HPDE6-E6E7 (cell line): ENCODE results near the gene EPHB2.

Experiments
- DNase-seq: peaks from one replicate; pipeline ENCODE4 v3.0.0; 2011; ENCODE audit warnings: missing footprints; ENCODE audit errors: extremely low spot score

Gene EPHB2

GRCh38 chr1:22880174-22880601 is 169.5 kb downstream of the EPHB2 start:
- DNase-seq = peak; percentile 39

- no peak for DNase-seq
Observed at GRCh38 chr1:22883406-22883805, 172.8 kb downstream of the EPHB2 start.

GRCh38 chr1:22884806-22885530 is 174.3 kb downstream of the EPHB2 start:
- no peak for DNase-seq

- DNase-seq = no peak
Observed at GRCh38 chr1:22886211-22886610, 175.6 kb downstream of the EPHB2 start.

- DNase-seq = no peak
Observed at GRCh38 chr1:22887491-22887890, 176.9 kb downstream of the EPHB2 start.

GRCh38 chr1:22888320-22889075 is 177.9 kb downstream of the EPHB2 start:
- DNase-seq = no peak

GRCh38 chr1:22889213-22889827 is 178.7 kb downstream of the EPHB2 start:
- DNase-seq = peak; percentile 42

GRCh38 chr1:22892789-22893188 is 182.2 kb downstream of the EPHB2 start:
- DNase-seq = no peak

GRCh38 chr1:22893292-22893691 is 182.7 kb downstream of the EPHB2 start:
- DNase-seq = no peak

- DNase-seq = no peak
Observed at GRCh38 chr1:22895357-22895756, 184.7 kb downstream of the EPHB2 start.

GRCh38 chr1:22896184-22896583 is 185.5 kb downstream of the EPHB2 start:
- no peak for DNase-seq

- DNase-seq = no peak
Observed at GRCh38 chr1:22900451-22900850, 189.8 kb downstream of the EPHB2 start.

GRCh38 chr1:22903113-22903512 is 192.5 kb downstream of the EPHB2 start:
- DNase-seq = peak; percentile 34

- no peak for DNase-seq
Observed at GRCh38 chr1:22906968-22907367, 196.3 kb downstream of the EPHB2 start.

- DNase-seq = no peak
Observed at GRCh38 chr1:22907528-22907927, 196.9 kb downstream of the EPHB2 start.

- no peak for DNase-seq
Observed at GRCh38 chr1:22908880-22909426, 198.3 kb downstream of the EPHB2 start.

GRCh38 chr1:22910286-22910685 is 199.6 kb downstream of the EPHB2 start:
- DNase-seq = no peak

- DNase-seq = no peak
Observed at GRCh38 chr1:22910986-22911651, 200.5 kb downstream of the EPHB2 start.

GRCh38 chr1:22912311-22912710 is 201.7 kb downstream of the EPHB2 start:
- no peak for DNase-seq

GRCh38 chr1:22913421-22914141 is 202.9 kb downstream of the EPHB2 start:
- no peak for DNase-seq

- DNase-seq = no peak
Observed at GRCh38 chr1:22914156-22914555, 203.5 kb downstream of the EPHB2 start.
